Activated CD4-positive, alpha-beta T cell treated with anti-CD3 and anti-CD28 coated beads, Interleukin-2, amount 50 U/mL, for 4 hours (primary cell): Measurements from ENCODE around the gene SCLY.

Source experiments
- DNase-seq, 2 experiments: peaks; one replicate each; pipeline ENCODE4 v3.0.0-alpha.2; 2020

Gene SCLY

DNA sequence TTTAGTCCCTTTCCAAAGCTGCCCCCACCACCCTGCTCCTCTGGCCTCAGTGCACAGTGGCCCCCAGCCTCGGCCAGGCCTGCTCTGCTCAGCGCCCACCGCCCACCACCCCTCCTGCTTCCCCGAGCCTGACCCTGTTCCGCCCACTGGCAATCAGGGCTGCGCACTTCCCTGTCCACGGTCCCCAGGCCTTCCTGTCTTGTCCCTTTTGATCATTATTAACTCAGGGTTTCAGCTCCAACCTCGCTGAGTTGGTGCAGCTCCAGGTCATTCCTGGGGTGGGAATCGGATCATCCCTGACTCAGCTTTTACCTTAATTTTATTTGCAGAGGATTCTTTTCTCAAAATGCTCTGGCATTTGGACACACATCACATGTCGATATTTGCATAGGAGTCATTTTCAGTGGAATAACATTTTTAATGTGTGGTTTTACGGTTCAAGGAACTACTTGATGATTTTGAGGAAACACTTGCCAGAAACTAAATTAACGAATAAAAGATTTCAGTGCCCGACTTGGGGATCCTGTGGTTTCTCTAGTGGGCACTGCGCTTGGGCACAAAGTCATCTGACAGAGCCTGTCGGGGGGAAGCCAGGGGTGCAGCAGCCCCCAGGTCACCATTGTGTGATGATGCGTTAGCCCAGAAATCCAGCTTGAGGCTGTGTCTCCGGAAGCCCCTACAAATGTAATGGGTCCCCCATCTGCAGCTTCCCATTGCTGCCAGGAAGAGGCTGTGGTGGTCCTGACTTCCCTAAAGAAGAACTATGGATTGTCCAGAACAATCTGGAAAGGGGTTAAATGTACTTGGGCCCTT, 38.3 kb downstream of the SCLY start:
- DNase-seq: no peak

DNA sequence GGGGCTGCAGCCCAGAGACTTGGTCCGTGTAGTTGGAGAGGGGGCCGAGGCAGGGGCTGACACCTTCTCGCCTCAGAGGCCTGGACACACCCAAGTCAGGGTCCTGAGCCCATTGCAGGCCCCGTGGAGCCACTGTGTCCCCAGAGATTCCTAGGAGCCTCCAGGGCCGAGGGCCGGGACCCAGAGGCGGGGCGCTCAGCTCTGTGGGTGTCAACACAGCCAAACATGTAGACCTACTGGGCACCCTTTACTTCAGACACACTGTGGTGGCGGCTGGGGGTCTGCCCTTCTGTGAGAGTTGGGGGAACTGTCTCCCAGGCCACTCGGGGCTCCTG, 38.9 kb downstream of the SCLY start:
- no peak for DNase-seq

GRCh38 chr2:238100049-238100820, 39.4 kb downstream of the SCLY start, which contains the start of gene ESPNL:
TSS of gene ESPNL (plus strand) at chr2:238100340. CDS start at chr2:238100420, 80 bp downstream.
- DNase-seq: no peak

GRCh38 chr2:238100821-238101771, 40.3 kb downstream of the SCLY start:
- DNase-seq: no peak

DNA sequence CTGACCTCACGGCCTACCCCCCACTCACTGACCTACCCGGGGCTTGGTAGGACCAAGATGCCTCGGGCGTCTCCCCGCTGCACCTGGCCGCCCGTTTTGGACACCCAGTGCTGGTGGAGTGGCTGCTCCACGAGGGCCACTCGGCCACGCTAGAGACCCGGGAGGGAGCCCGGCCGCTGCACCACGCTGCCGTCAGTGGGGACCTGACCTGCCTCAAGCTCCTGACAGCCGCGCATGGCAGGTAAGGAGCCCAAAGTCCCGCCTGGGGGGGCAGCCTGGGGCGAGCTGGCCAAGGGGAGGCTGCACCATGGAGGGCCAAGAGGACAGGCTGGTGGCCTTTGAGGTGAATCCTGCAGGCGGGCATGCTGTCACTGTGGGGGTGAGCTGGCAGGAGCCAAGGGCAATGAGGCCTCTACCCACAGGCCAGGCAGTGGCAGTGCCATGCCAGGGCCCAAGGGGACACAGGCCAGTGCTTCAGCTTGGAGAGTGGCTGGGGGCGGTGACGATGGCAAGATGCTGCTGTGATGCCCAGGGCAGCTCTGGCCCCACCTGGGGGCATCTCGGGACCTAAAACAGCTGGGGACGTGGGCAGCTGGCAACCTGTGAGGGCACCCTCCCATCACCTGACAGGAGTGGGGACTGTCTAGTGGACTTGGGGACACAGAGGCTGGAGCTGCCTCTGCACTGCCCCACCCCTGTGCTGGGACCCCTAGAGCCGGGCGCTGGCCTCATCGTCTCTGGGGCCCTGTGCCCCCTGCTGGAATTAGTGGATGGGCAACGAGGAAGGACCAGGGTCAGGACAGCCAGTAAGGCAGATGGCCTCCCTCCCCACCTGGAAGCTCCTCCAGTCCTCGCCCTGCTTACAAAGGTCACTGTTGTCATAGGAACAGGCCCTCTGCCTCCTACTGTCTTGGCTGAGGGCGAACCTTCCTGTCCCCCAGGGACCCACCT, 41.4 kb downstream of the SCLY start:
- no peak for DNase-seq

DNA sequence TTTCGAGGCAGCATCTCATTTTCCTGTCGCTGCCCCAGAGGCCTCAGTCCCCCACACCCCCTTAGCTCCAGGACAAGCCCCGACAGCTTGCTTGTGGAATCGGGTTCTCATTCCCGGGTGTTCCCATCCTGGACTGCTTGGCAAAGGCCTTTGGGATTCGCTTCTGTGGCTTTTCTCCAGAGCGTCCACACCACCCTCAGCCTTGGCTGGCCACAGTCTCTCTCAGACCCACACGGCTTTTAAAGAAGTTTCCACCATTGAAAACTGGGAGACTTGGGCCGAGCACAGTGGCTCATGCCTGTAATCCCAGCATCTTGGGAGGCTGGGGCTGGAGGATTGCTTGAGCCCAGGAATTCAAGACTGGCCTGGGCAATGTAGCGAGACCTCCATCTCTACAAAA, 42.1 kb downstream of the SCLY start:
- no peak for DNase-seq

- no peak for DNase-seq
Measured at GRCh38 chr2:238103465-238104225, 42.8 kb downstream of the SCLY start.

GRCh38 chr2:238104226-238104690, 43.5 kb downstream of the SCLY start:
- DNase-seq: no peak

GRCh38 chr2:238104691-238105371, 44.0 kb downstream of the SCLY start:
- no peak for DNase-seq

DNA sequence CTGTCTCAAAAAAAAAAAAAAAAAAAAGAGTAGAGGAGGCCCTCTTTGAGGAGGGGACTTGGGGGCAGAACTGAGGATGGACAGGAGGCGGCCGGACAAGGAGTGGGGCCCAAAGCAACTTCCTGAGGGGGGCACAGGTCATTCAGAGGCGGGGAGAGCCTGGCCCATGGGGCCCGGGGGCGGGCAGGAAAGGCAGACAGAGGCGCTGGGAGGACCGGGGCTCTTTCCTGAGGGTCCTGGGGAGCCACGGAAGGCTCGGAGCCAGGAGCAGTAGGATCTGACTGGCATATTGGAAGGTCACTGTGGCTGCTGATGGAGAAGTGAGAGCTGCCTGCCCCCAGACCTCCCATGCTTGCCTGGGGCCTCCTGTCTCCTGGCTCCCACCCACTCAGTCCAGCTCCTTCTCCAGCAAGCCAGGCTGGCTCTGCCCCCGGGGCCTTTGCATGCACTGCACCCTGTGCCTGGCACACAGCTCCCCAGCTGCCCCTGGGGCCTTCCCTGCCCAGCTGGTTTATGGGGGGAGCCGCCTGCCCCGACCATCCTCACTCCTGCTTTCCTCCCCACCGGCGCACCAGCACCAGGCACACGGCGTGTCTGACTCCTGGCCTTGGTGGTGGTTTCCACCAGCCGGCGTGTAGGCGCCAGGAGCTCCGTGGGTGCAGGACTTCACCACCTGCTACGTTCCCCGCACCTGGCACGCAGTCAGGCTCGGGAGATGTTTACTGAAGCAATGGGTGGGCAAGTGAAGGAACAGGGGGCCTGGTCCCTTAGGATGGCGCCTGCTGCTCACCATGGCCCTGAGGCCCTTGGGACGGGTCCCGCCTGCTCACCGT, 44.9 kb downstream of the SCLY start:
- DNase-seq: no peak

DNA sequence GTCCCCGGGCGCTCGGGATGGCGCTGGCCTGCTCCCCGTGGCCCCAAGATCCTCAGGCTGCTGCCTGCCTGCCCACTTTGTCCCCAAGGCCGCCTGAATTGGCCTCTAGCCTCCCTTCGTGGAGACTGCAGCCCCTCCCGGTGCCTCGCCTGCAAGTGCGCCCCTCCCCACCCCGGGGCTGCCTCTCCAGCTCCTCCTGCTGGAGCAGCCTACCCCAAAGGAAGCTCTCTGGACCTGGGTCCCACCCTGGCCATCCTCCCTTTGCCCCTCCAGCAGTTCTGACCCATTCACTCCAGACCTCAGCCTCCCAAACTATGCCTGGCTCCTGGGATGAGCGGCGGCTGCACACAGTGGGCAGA, 45.5 kb downstream of the SCLY start:
- DNase-seq: no peak

DNA sequence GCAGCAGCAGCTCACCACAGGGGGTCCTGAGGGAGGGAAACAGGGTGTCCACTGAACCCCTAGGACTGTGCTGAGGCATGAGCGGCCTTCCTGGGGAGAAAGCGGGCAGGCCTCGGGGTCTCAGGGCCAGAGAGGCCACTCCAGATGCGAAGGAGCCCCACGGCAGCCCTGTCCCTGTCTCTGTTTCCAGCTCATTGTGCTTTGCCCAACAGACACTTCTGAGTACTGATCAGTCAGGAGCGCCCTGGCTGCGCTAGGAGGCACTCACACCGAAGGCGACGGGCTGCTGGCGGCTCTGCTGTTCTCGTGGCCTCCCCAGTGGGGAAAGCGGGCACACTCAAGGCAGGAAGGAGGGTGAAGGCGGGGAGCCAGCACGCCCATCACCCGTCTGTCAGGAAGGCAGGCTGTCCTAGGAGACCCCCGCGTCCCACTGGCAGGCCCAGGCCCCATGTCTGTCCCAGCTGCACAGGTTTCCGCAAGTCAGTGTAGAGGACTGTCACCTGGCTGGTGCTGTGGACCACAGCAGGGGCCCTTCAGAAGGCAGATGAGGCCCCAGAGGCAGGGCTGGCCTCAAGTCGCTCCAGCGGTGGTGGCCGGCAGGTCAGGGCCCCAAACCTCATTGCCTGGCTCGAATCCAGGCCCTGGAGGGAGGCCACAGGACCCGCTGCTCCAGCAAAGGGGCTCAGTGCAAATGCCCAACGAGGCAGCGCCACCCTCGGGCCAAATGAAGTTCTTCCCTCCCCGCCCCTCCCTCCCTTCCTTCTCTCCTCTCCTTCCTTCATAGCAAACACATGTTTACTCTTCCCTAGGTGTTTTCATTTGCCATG, 46.1 kb downstream of the SCLY start:
- DNase-seq: no peak

GRCh38 chr2:238107525-238108422, 47.0 kb downstream of the SCLY start:
- DNase-seq: no peak

GRCh38 chr2:238108423-238109183, 47.8 kb downstream of the SCLY start:
- DNase-seq: no peak

GRCh38 chr2:238113611-238114010, 52.8 kb downstream of the SCLY start:
- DNase-seq: no peak

GRCh38 chr2:238114331-238114841, 53.6 kb downstream of the SCLY start:
- no peak for DNase-seq
